Mesothelial cell of epicardium (in vitro differentiated cells): ENCODE results near the gene TMEM9. TPM values are rescaled to one million over a fixed set of nuclear protein-coding genes. Genes with fewer than 3 reads are reported as not detected.

ENCODE experiments used
- DNase-seq, 2 experiments: peaks; one replicate each; pipeline ENCODE4 v3.0.0; 2021; ENCODE audit warnings: low spot score in 2 of 2; ENCODE audit not compliant: unreplicated experiment in 2 of 2
- H3K27ac Mint-ChIP-seq: 2 replicates; pipeline ENCODE4 v1.8.0; 2021; ENCODE audit warnings: mixed read lengths
- H3K27me3 Mint-ChIP-seq: 2 replicates; pipeline ENCODE4 v1.8.0; 2021; ENCODE audit warnings: low read depth, mixed read lengths
- H3K36me3 Mint-ChIP-seq: 2 replicates; pipeline ENCODE4 v1.8.0; 2021; ENCODE audit warnings: mixed read lengths
- H3K4me1 Mint-ChIP-seq: 2 replicates; pipeline ENCODE4 v1.8.0; 2021; ENCODE audit warnings: mixed read lengths
- H3K4me3 Mint-ChIP-seq: 2 replicates; pipeline ENCODE4 v1.8.0; 2021; ENCODE audit warnings: mild to moderate bottlenecking, moderate library complexity, mixed read lengths
- H3K9me3 Mint-ChIP-seq: 2 replicates; pipeline ENCODE4 v1.8.0; 2021; ENCODE audit warnings: mixed read lengths
- CTCF ChIP-seq: fragments of 200-600 bp; sonication (generic); IDR thresholded peaks from one replicate; pipeline ENCODE4 v1.5.0; 2021; ENCODE audit warnings: antibody characterized with exemption; ENCODE audit not compliant: unreplicated experiment
- total RNA-seq: library from RNA; stranded (reverse); gene quantifications from 3 replicates; pipeline ENCODE4 v1.2.1, GENCODE V29; 2021

TMEM9 gene
- total RNA-seq, 1 donor from 2014 or later: 133 TPM

GRCh38 chr1:201149400-201149799 lies 4.9 kb downstream of the TMEM9 start:
- no peaks in the 10 kb centered on the region for H3K27me3 Mint-ChIP-seq
- no peaks in the 10 kb centered on the region for H3K9me3 Mint-ChIP-seq
- TF ChIP-seq CTCF: peak; percentile 41
- DNase-seq: no peak
- peaks cover 15% of the 10 kb centered on the region for H3K4me1 Mint-ChIP-seq
- H3K27ac Mint-ChIP-seq: no peak overlapping the region
- no peak overlapping the region for H3K4me3 Mint-ChIP-seq
- peaks cover 43% of the 10 kb centered on the region for H3K36me3 Mint-ChIP-seq

- Mint-ChIP-seq H3K36me3 (peaks cover 55% of the 10 kb centered on the region), H3K27me3 (no peaks in the 10 kb centered on the region), H3K4me1 (peaks cover 3% of the 10 kb centered on the region), H3K9me3 (no peaks in the 10 kb centered on the region), H3K27ac (no peak overlapping the region), H3K4me3 (no peak overlapping the region)
- no peak for DNase-seq
- TF ChIP-seq CTCF: no peak
These were observed 6.8 kb downstream of the TMEM9 start for GRCh38 chr1:201147396-201148015.

GRCh38 chr1:201146626-201147390 lies 7.5 kb downstream of the TMEM9 start:
- no peaks in the 10 kb centered on the region for H3K9me3 Mint-ChIP-seq
- H3K4me1 Mint-ChIP-seq: no peaks in the 10 kb centered on the region
- H3K27ac Mint-ChIP-seq: no peak overlapping the region
- no peaks in the 10 kb centered on the region for H3K27me3 Mint-ChIP-seq
- DNase-seq: no peak
- no peak overlapping the region for H3K4me3 Mint-ChIP-seq
- no peak for TF ChIP-seq CTCF
- peaks cover 58% of the 10 kb centered on the region for H3K36me3 Mint-ChIP-seq

- no peak overlapping the region for H3K4me3 Mint-ChIP-seq
- H3K27ac Mint-ChIP-seq: no peak overlapping the region
- H3K27me3 Mint-ChIP-seq: no peaks in the 10 kb centered on the region
- peaks cover 55% of the 10 kb centered on the region for H3K36me3 Mint-ChIP-seq
- DNase-seq: no peak
- no peaks in the 10 kb centered on the region for H3K9me3 Mint-ChIP-seq
- peaks cover 2% of the 10 kb centered on the region for H3K4me1 Mint-ChIP-seq
- no peak for TF ChIP-seq CTCF
These were observed 8.5 kb downstream of the TMEM9 start for GRCh38 chr1:201145816-201146215.

- Mint-ChIP-seq H3K4me1 (peaks cover 4% of the 10 kb centered on the region), H3K36me3 (peaks cover 55% of the 10 kb centered on the region), H3K27ac (no peak overlapping the region), H3K9me3 (no peaks in the 10 kb centered on the region), H3K4me3 (no peak overlapping the region), H3K27me3 (no peaks in the 10 kb centered on the region)
- TF ChIP-seq CTCF: no peak
- no peak for DNase-seq
These were observed 9.1 kb downstream of the TMEM9 start for GRCh38 chr1:201145132-201145531.
